Measurements from ENCODE around the gene OR2D2. TPM values are rescaled to one million over a fixed set of nuclear protein-coding genes. Genes with fewer than 3 reads are reported as not detected.
"Not testable (repeated sequence)": the region's sequence is repeated elsewhere in the genome, so short reads cannot be mapped to it uniquely, and the experiment has no call there.

The OR2D2 gene
- total and polyA plus RNA-seq, 2 of the 13 experiments (the other 11 are each of a cell fraction or from before 2014, with no cell fraction given), result not detected

DNA sequence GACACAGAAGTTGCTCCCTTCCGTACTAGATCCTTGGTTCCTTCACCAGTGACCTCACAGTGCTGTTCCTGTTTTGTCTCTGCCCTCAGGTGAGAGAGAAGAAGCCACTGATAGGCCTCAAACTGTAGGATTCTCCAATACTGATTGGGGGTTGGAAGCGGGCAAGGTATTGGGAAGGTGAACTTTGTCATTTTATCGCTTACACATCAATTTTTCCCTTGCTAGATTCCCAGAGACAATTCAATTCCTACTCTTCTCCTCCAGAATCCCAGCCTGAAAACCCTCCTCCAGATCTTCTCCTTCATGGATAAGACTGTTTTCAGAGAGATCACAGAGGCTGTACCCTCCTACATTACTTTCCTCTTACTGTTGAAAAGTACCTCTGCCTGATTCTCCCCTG lies 19.1 kb upstream of the OR2D2 start:
- no peak for TF ChIP-seq ZNF597 (CRISPR knock-in tag; IDR thresholded peaks at IDR 0.05)
- TF ChIP-seq MAFK (conservative IDR thresholded peaks at IDR 0.05 in 1 of 2, IDR thresholded peaks at IDR 0.05 in 1 of 2; ENCODE audit: low read length in 2 of 2), result peak; percentile 41 to 56; a peak in 3 of 4 replicates
- TF ChIP-seq MAFF (IDR thresholded peaks at IDR 0.05; ENCODE audit: low read depth, low read length), result 0 out of 2 replicates have a peak, but pooled peaks have one; percentile 35
- no peak for TF ChIP-seq GPBP1L1 (CRISPR knock-in tag; IDR thresholded peaks at IDR 0.05)
- H3K36me3 ChIP-seq (replicated peaks in 1 of 2; ENCODE audit: control insufficient read depth in 1 of 2, insufficient read depth in 2 of 2, low read length in 2 of 2), result no peaks in the 10 kb centered on the region
- no peak for FAIRE-seq
- in situ Hi-C loops (cut with HindIII; ENCODE audit: extremely low pct_ligation_motif_present, low pct_unique_long_range_greater_than_20kb) (no loop called here), intact Hi-C loops (cut with micrococcal nuclease; ENCODE audit: unreplicated experiment) (no loop called here)
- DNase-seq (ENCODE audit: low spot score), result no peak
- BruUV-seq (replicated peaks), result no TSS peak
- WGBS (ENCODE audit: low lambda C conversion rate), result 7% methylated on average over 3 of the region's 3 CpGs
- H3K79me2 ChIP-seq (ENCODE audit: insufficient read depth, low read length), result no peaks in the 10 kb centered on the region
- POLR2A ChIA-PET, result no interaction called here
- H3K4me2 ChIP-seq (ENCODE audit: low read depth, low read length), result no peak overlapping the region
- no peak for ATAC-seq
- no peaks in the 10 kb centered on the region for H3K9me3 ChIP-seq (ENCODE audit: low read length)
- H3K4me1 ChIP-seq (ENCODE audit: insufficient read depth, low read length), result no peaks in the 10 kb centered on the region
- H3K9ac ChIP-seq (ENCODE audit: insufficient read depth, low read depth, low read length), result no peak overlapping the region
- H3K27me3 ChIP-seq (ENCODE audit: control insufficient read depth in 1 of 2, insufficient read depth in 2 of 2, low read length in 2 of 2), result peaks cover 0 to 7% of the 10 kb centered on the region in 2 experiments; a peak in 2 of 5 replicates
- H4K20me1 ChIP-seq (ENCODE audit: insufficient read depth, low read length), result no peaks in the 10 kb centered on the region
- H3K4me3 ChIP-seq (replicated peaks in 1 of 3; ENCODE audit: insufficient read depth in 1 of 3, low read depth in 2 of 3, low read length in 3 of 3), result no peak overlapping the region
- no peak overlapping the region for H3K27ac ChIP-seq (ENCODE audit: extremely low read length, insufficient read depth, low read length)
- CTCF ChIA-PET (ENCODE audit: low intra/inter-chr PET ratio, low total read pairs), result no interaction called here
- H2AFZ ChIP-seq (ENCODE audit: low read length), result no peak overlapping the region

GRCh38 chr11:6904804-6905203 lies 12.5 kb upstream of the OR2D2 start:
- POLR2A ChIA-PET; in situ Hi-C loops (cut with HindIII; ENCODE audit: extremely low pct_ligation_motif_present, low pct_unique_long_range_greater_than_20kb): not testable (repeated sequence)
- WGBS (ENCODE audit: low lambda C conversion rate), result 1% methylated on average over 11 of the region's 13 CpGs

More at GRCh38 chr11:6904804-6905203, 12.5 kb upstream of the OR2D2 start:
- H2AFZ ChIP-seq (ENCODE audit: low read length); ATAC-seq; H3K4me3 ChIP-seq (replicated peaks in 1 of 3; ENCODE audit: insufficient read depth in 1 of 3, low read depth in 2 of 3, low read length in 3 of 3); H3K27me3 ChIP-seq (ENCODE audit: control insufficient read depth in 1 of 2, insufficient read depth in 2 of 2, low read length in 2 of 2); H3K9ac ChIP-seq (ENCODE audit: insufficient read depth, low read depth, low read length); intact Hi-C loops (cut with micrococcal nuclease; ENCODE audit: unreplicated experiment); H3K79me2 ChIP-seq (ENCODE audit: insufficient read depth, low read length); H3K4me1 ChIP-seq (ENCODE audit: insufficient read depth, low read length); H3K36me3 ChIP-seq (replicated peaks in 1 of 2; ENCODE audit: control insufficient read depth in 1 of 2, insufficient read depth in 2 of 2, low read length in 2 of 2); H3K9me3 ChIP-seq (ENCODE audit: low read length); BruUV-seq (replicated peaks); FAIRE-seq; H4K20me1 ChIP-seq (ENCODE audit: insufficient read depth, low read length); H3K27ac ChIP-seq (ENCODE audit: extremely low read length, insufficient read depth, low read length); CTCF ChIA-PET (ENCODE audit: low intra/inter-chr PET ratio, low total read pairs): not testable (repeated sequence)
- peak; percentile 2 for DNase-seq (ENCODE audit: low spot score)
- H3K4me2 ChIP-seq (ENCODE audit: low read depth, low read length), result peak overlapping the region; percentile 12; the same call in 1 of the 2 replicates
